Progenitor cell of endocrine pancreas (in vitro differentiated cells): ENCODE measurements around the gene SCUBE1. TPM values are rescaled to one million over a fixed set of nuclear protein-coding genes. Genes with fewer than 3 reads are reported as not detected.

Experiments used
- DNase-seq: peaks from one replicate; pipeline ENCODE4 v3.0.0; 2021; ENCODE audit warnings: low spot score; ENCODE audit not compliant: unreplicated experiment
- H3K27ac Mint-ChIP-seq: 2 replicates; pipeline ENCODE4 v1.8.0; 2021; ENCODE audit warnings: mild to moderate bottlenecking, moderate library complexity, mixed read lengths
- H3K27me3 Mint-ChIP-seq: 2 replicates; pipeline ENCODE4 v1.8.0; 2021; ENCODE audit warnings: mixed read lengths
- H3K36me3 Mint-ChIP-seq: 2 replicates; pipeline ENCODE4 v1.8.0; 2022; ENCODE audit warnings: mixed read lengths; ENCODE audit not compliant: insufficient read depth
- H3K4me1 Mint-ChIP-seq: 2 replicates; pipeline ENCODE4 v1.8.0; 2021; ENCODE audit warnings: low read depth, mixed read lengths
- H3K4me3 Mint-ChIP-seq: 2 replicates; pipeline ENCODE4 v1.8.0; 2021; ENCODE audit warnings: low read depth, mild to moderate bottlenecking, moderate library complexity, mixed read lengths
- H3K9me3 Mint-ChIP-seq: 2 replicates; pipeline ENCODE4 v1.8.0; 2021; ENCODE audit warnings: low read depth, mixed read lengths
- CTCF ChIP-seq: fragments of 200-600 bp; sonication (generic); IDR thresholded peaks from one replicate; pipeline ENCODE4 v1.5.0; 2021; ENCODE audit warnings: antibody characterized with exemption, mild to moderate bottlenecking; ENCODE audit not compliant: unreplicated experiment
- total RNA-seq: library from RNA; stranded (reverse); gene quantifications from 2 replicates; pipeline ENCODE4 v1.2.1, GENCODE V29; 2021

SCUBE1 gene
- total RNA-seq, 1 donor from 2014 or later: 4.5 TPM

DNA sequence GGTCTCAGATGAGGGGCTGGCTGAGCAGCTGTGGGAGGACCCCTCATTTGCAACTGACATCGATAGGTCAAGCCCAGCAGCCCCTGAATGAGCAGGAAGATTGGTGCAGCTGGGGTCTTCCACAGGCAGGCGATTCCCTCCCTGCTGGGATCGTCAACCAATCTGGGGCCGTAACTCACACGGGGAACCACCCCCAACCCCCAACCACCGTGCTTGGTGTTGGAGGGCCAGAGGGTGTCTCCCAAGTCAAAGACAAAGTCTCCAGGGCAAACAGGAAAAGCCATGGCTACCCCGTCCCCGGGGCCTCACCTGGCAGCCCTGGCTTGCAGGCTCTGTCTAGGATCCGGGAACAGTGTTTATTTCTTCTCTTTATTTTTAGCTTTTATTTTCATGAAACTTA, 26.9 kb upstream of the SCUBE1 start:
- Mint-ChIP-seq H3K4me3 (no peak overlapping the region), H3K9me3 (peaks cover 6% of the 10 kb centered on the region), H3K4me1 (no peaks in the 10 kb centered on the region), H3K27me3 (peaks cover 23% of the 10 kb centered on the region), H3K27ac (no peak overlapping the region), H3K36me3 (peaks cover 4% of the 10 kb centered on the region)
- no peak for TF ChIP-seq CTCF
- DNase-seq: no peak

DNA sequence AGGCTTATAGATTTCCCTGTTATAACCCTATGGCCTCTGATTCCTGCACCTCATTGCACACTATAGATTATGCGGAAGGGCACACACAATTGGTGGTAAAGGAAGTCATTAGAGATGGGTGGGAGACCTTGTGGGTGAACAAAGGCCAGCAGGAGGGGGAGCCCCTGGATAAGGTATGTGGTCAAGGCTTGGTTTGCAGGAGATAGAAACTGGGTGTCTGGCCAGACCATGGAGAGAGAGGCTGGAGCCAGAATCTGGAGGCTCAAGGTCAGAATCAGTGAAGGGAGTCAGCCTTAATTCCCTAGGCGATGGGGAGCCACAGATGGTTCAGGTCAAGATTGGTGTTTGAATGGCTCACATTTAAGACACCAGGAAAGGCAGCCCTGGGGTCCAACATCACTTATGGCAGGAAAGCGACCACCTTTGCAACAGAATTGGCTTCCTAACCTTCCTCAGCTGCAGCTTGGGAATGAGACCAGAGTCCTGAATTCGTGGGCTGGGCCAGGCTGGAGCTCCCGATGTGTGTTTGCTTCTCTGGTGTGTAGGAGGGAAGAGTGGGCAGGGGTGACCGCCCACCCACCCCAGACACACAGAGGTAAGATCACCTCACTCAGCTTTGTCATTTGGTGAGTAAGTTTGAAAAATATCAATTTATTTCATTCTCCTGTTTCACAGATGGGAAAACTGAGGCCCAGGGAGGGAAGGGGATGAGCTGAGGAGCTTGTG, 22.7 kb upstream of the SCUBE1 start:
- H3K4me1 Mint-ChIP-seq: no peaks in the 10 kb centered on the region
- H3K36me3 Mint-ChIP-seq: no peaks in the 10 kb centered on the region
- no peaks in the 10 kb centered on the region for H3K9me3 Mint-ChIP-seq
- H3K4me3 Mint-ChIP-seq: no peak overlapping the region
- H3K27me3 Mint-ChIP-seq: peaks cover 17% of the 10 kb centered on the region
- H3K27ac Mint-ChIP-seq: no peak overlapping the region
- TF ChIP-seq CTCF: no peak
- no peak for DNase-seq

DNA sequence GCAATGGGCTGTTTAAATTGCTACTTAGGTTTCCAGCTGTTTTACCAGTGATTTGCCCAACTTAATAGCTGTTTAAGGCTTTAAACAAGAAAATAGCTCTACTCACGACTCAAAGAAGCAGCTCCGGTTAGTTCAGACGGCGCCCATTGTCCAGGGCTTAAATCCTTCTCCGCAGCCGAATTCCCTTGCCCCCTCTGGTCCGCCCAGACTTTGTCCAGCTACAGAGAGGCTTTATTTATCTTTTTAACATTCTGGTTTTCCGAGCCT, 20.9 kb upstream of the SCUBE1 start:
- Mint-ChIP-seq H3K9me3 (no peaks in the 10 kb centered on the region), H3K27me3 (peaks cover 17% of the 10 kb centered on the region), H3K27ac (no peak overlapping the region), H3K4me3 (no peak overlapping the region), H3K4me1 (no peaks in the 10 kb centered on the region), H3K36me3 (no peaks in the 10 kb centered on the region)
- TF ChIP-seq CTCF: no peak
- no peak for DNase-seq

- no peaks in the 10 kb centered on the region for H3K36me3 Mint-ChIP-seq
- no peaks in the 10 kb centered on the region for H3K9me3 Mint-ChIP-seq
- no peak overlapping the region for H3K4me3 Mint-ChIP-seq
- H3K4me1 Mint-ChIP-seq: no peaks in the 10 kb centered on the region
- no peak for DNase-seq
- H3K27ac Mint-ChIP-seq: no peak overlapping the region
- peaks cover 16% of the 10 kb centered on the region for H3K27me3 Mint-ChIP-seq
- TF ChIP-seq CTCF: no peak
Observed at GRCh38 chr22:43363315-43364168, 20.4 kb upstream of the SCUBE1 start.

- H3K4me3 Mint-ChIP-seq: no peak overlapping the region
- no peaks in the 10 kb centered on the region for H3K9me3 Mint-ChIP-seq
Observed at GRCh38 chr22:43360576-43360975, 17.4 kb upstream of the SCUBE1 start.

More at GRCh38 chr22:43360576-43360975, 17.4 kb upstream of the SCUBE1 start:
- H3K27me3 Mint-ChIP-seq: peaks cover 10% of the 10 kb centered on the region
- TF ChIP-seq CTCF: no peak
- H3K27ac Mint-ChIP-seq: no peak overlapping the region
- no peaks in the 10 kb centered on the region for H3K4me1 Mint-ChIP-seq
- no peak for DNase-seq
- H3K36me3 Mint-ChIP-seq: no peaks in the 10 kb centered on the region
